Neural progenitor cell (in vitro differentiated cells): ENCODE data around the gene RUNX1. TPM values are rescaled to one million over a fixed set of nuclear protein-coding genes. Genes with fewer than 3 reads are reported as not detected.

ENCODE experiments used
- DNase-seq: peaks from one replicate; pipeline ENCODE4 v3.0.0-alpha.2; 2016; ENCODE audit warnings: low spot score
- H2AFZ ChIP-seq: fragments of 200-600 bp; sonication (generic); replicated peaks from 2 replicates; pipeline ENCODE4 v1.6.1; 2016; ENCODE audit warnings: antibody characterized with exemption
- H3F3A ChIP-seq: fragments of 200-600 bp; sonication (generic); 2 replicates; pipeline ENCODE4 v1.6.1; 2016; ENCODE audit warnings: antibody characterized with exemption, low read depth
- H3K27ac ChIP-seq: fragments of 200-600 bp; sonication (generic); 2 replicates; pipeline ENCODE4 v1.5.1; 2016; ENCODE audit warnings: mild to moderate bottlenecking
- H3K27me3 ChIP-seq: fragments of 200-600 bp; sonication (generic); 2 replicates; pipeline ENCODE4 v1.6.1; 2016; ENCODE audit warnings: mild to moderate bottlenecking, moderate library complexity
- H3K36me3 ChIP-seq: fragments of 200-600 bp; sonication (generic); 2 replicates; pipeline ENCODE4 v1.5.1; 2016
- H3K4me1 ChIP-seq: fragments of 200-600 bp; sonication (generic); 2 replicates; pipeline ENCODE4 v1.6.1; 2016; ENCODE audit warnings: mixed run types
- H3K4me2 ChIP-seq: fragments of 200-600 bp; sonication (generic); 2 replicates; pipeline ENCODE4 v1.6.1; 2016
- H3K4me3 ChIP-seq: fragments of 200-600 bp; sonication (generic); 2 replicates; pipeline ENCODE4 v1.5.1; 2016
- H3K79me2 ChIP-seq: fragments of 200-600 bp; sonication (generic); 2 replicates; pipeline ENCODE4 v1.6.1; 2016; ENCODE audit warnings: low read depth
- H3K9ac ChIP-seq: fragments of 200-600 bp; sonication (generic); 2 replicates; pipeline ENCODE4 v1.6.1; 2016
- H3K9me3 ChIP-seq: fragments of 200-600 bp; sonication (generic); 2 replicates; pipeline ENCODE4 v1.5.1; 2016; ENCODE audit warnings: low read depth
- H4K20me1 ChIP-seq: fragments of 200-600 bp; sonication (generic); 2 replicates; pipeline ENCODE4 v1.6.1; 2016; ENCODE audit warnings: low read depth
- H3K27ac Mint-ChIP-seq: 3 replicates; pipeline ENCODE4 v1.8.0; 2021; ENCODE audit warnings: mixed read lengths
- H3K27me3 Mint-ChIP-seq: 2 replicates; pipeline ENCODE4 v1.8.0; 2022; ENCODE audit warnings: low read depth, mild to moderate bottlenecking, inconsistent platforms, moderate library complexity, mixed read lengths; ENCODE audit not compliant: insufficient read depth
- H3K36me3 Mint-ChIP-seq: 3 replicates; pipeline ENCODE4 v1.8.0; 2021; ENCODE audit warnings: mixed read lengths
- H3K4me1 Mint-ChIP-seq: 3 replicates; pipeline ENCODE4 v1.8.0; 2021; ENCODE audit warnings: mixed read lengths
- H3K4me3 Mint-ChIP-seq: 3 replicates; pipeline ENCODE4 v1.8.0; 2021; ENCODE audit warnings: mild to moderate bottlenecking, moderate library complexity, mixed read lengths
- H3K9me3 Mint-ChIP-seq: 3 replicates; pipeline ENCODE4 v1.8.0; 2020; ENCODE audit warnings: mixed read lengths
- CTCF ChIP-seq: fragments of 200-600 bp; sonication (generic); IDR thresholded peaks from 2 replicates; pipeline ENCODE4 v1.5.1; 2017; ENCODE audit warnings: antibody characterized with exemption, mild to moderate bottlenecking
- EZH2 ChIP-seq: fragments of 200-600 bp; sonication (generic); IDR thresholded peaks from 2 replicates; pipeline ENCODE4 v1.6.1; 2017; ENCODE audit warnings: antibody characterized with exemption, mild to moderate bottlenecking, moderate library complexity
- EZH2phosphoT487 ChIP-seq: fragments of 200-600 bp; sonication (generic); IDR thresholded peaks from 2 replicates; pipeline ENCODE4 v1.6.1; 2017; ENCODE audit warnings: antibody characterized with exemption
- total RNA-seq: library from RNA; depleted of rRNA; stranded (reverse); fragments of >200 nt; gene quantifications from 2 replicates; pipeline ENCODE4 v1.2.3, GENCODE V29; 2015; ENCODE audit warnings: low replicate concordance

RUNX1 gene
- total RNA-seq, 1 donor from 2014 or later: 0.09 TPM

GRCh38 chr21:34783815-34784214 is 265.3 kb downstream of the RUNX1 start:
- Histone ChIP-seq H3K9me3 (no peaks in the 10 kb centered on the region), H3K4me3 (no peak overlapping the region), H3K27me3 (no peaks in the 10 kb centered on the region), H3K4me2 (no peak overlapping the region), H3K9ac (no peak overlapping the region), H3K4me1 (no peaks in the 10 kb centered on the region), H3K27ac (no peak overlapping the region), H3K79me2 (no peaks in the 10 kb centered on the region), H2AFZ (no peak overlapping the region), H3K36me3 (no peaks in the 10 kb centered on the region), H3F3A (no peaks in the 10 kb centered on the region), H4K20me1 (no peaks in the 10 kb centered on the region)
- Mint-ChIP-seq H3K9me3 (peaks cover 3% of the 10 kb centered on the region), H3K4me3 (no peak overlapping the region), H3K27ac (no peak overlapping the region), H3K27me3 (no peaks in the 10 kb centered on the region), H3K4me1 (peaks cover 5% of the 10 kb centered on the region), H3K36me3 (no peaks in the 10 kb centered on the region)
- DNase-seq: no peak
- TF ChIP-seq CTCF: no peak
- TF ChIP-seq EZH2: no peak
- no peak for TF ChIP-seq EZH2phosphoT487

DNA sequence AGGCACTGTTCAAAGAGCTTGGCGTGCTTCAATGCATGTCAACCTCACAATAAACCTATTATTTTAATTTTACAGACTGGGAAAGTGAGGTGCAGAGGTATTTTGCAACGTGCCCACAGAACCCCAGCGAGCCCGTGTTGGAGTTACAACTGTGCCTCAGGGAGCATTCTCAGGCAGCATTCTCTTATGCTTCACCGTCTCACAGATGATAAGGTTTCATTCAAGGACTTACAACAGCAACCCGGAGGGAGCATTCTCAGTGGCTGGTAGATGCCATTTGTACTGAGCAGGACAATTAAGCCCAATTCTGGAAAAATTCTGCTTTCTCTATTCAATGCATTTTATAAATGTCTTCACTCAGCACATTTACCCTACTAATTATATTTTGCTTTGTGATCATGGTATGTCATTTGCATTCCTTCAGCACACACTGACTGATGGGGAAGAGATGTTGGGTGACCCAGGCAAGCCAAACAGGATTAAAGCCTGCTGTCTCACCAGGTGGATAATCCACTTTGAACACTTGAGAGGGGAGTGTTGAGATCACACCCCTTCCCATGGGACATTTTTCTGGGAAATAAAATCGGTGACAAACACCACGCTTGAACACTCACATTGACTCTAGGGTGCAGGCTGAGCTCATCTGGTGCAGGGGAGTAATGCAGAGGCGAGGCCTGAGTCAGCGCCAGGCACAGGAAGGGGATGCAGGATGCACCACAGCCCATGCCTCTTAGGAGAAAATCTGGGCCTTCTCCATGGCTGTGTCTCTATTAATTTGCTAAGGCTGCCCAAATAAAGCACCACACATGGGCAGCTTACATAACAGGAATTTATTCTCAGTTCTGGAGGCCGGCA is 266.4 kb downstream of the RUNX1 start:
- H3K4me2 ChIP-seq: no peak overlapping the region
- Mint-ChIP-seq H3K27ac (no peak overlapping the region), H3K4me3 (no peak overlapping the region)

DNA sequence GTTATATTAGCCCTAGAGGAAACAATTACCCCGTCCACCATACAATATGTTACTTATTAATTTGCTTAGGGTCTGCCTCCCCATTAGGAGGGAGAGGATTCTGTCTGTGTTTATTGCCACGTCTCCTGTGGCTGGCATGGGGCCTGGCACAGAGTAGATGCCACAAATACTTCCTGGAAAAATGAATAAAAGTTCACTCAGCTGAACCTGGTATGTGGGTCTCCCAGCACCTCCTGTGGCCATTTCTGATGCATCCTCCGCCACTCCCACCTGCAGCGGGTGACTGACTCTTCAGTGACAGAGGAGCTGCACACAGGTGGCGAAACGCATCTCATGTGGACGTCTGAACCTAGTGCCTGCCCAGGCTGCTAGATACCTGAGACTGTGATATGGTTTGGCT is 267.6 kb downstream of the RUNX1 start:
- H3K9me3 Mint-ChIP-seq: peaks cover 3% of the 10 kb centered on the region
- no peak for DNase-seq
- no peak overlapping the region for H3K27ac Mint-ChIP-seq
- Histone ChIP-seq H4K20me1 (no peaks in the 10 kb centered on the region), H3K27ac (no peak overlapping the region), H3K79me2 (no peaks in the 10 kb centered on the region), H3K27me3 (no peaks in the 10 kb centered on the region), H3K36me3 (no peaks in the 10 kb centered on the region), H3K9ac (no peak overlapping the region), H2AFZ (no peak overlapping the region), H3K4me2 (no peak overlapping the region), H3K4me1 (no peaks in the 10 kb centered on the region), H3K9me3 (no peaks in the 10 kb centered on the region), H3K4me3 (no peak overlapping the region), H3F3A (no peaks in the 10 kb centered on the region)
- TF ChIP-seq CTCF (no peak), EZH2phosphoT487 (no peak), EZH2 (no peak)
- peaks cover 5% of the 10 kb centered on the region for H3K4me1 Mint-ChIP-seq
- H3K36me3 Mint-ChIP-seq: no peaks in the 10 kb centered on the region
- H3K4me3 Mint-ChIP-seq: no peak overlapping the region
- no peaks in the 10 kb centered on the region for H3K27me3 Mint-ChIP-seq

More for the DNA sequence above, 266.4 kb downstream of the RUNX1 start:
- no peaks in the 10 kb centered on the region for H3K79me2 ChIP-seq
- H4K20me1 ChIP-seq: no peaks in the 10 kb centered on the region
- no peaks in the 10 kb centered on the region for H3K36me3 ChIP-seq
- peaks cover 5% of the 10 kb centered on the region for H3K4me1 Mint-ChIP-seq
- H3F3A ChIP-seq: no peaks in the 10 kb centered on the region
- no peaks in the 10 kb centered on the region for H3K36me3 Mint-ChIP-seq
- TF ChIP-seq EZH2: no peak
- no peak for TF ChIP-seq CTCF
- TF ChIP-seq EZH2phosphoT487: no peak
- H3K27me3 Mint-ChIP-seq: no peaks in the 10 kb centered on the region
- H3K9me3 ChIP-seq: no peaks in the 10 kb centered on the region
- no peak for DNase-seq
- no peak overlapping the region for H2AFZ ChIP-seq
- no peaks in the 10 kb centered on the region for H3K27me3 ChIP-seq
- peaks cover 3% of the 10 kb centered on the region for H3K9me3 Mint-ChIP-seq
- H3K4me3 ChIP-seq: no peak overlapping the region
- H3K9ac ChIP-seq: no peak overlapping the region
- no peak overlapping the region for H3K27ac ChIP-seq
- H3K4me1 ChIP-seq: no peaks in the 10 kb centered on the region
